Measurements from ENCODE around the gene ERCC6.

Gene ERCC6

DNA sequence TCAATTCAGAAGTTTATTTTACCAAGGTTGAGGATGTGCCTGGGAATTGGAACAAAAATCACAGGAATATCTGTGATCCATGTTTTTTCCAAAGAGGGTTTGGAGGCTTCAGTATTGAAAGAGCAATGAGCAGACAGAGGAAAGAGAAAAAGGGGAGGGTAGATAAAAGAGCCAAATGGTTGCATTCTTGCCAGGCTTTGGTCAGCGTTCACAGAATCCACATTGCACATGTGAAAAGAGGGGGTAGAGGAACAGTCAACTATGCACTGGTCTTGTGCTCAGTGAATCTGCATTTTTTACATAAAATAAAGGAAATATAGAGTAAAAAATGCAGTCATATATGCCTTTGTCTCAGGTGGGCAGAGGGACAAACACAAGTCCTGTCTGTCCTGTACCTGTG, 20.6 kb upstream of the ERCC6 start:
- no peak overlapping the region for H3K4me3 ChIP-seq (ENCODE audit: insufficient read depth, low read length, poor library complexity, severe bottlenecking)
- no peak overlapping the region for H3K27ac ChIP-seq (ENCODE audit: low read depth, low read length)
- no peaks in the 10 kb centered on the region for H3F3A ChIP-seq (ENCODE audit: insufficient read depth)
- no peaks in the 10 kb centered on the region for H3K36me3 ChIP-seq (ENCODE audit: low read length)
- H3K9me3 ChIP-seq (ENCODE audit: insufficient read depth, low read length), result no peaks in the 10 kb centered on the region
- TF ChIP-seq EZH2phosphoT487 (conservative IDR thresholded peaks at IDR 0.05; ENCODE audit: low read length), result no peak
- TF ChIP-seq, protein P1, sequence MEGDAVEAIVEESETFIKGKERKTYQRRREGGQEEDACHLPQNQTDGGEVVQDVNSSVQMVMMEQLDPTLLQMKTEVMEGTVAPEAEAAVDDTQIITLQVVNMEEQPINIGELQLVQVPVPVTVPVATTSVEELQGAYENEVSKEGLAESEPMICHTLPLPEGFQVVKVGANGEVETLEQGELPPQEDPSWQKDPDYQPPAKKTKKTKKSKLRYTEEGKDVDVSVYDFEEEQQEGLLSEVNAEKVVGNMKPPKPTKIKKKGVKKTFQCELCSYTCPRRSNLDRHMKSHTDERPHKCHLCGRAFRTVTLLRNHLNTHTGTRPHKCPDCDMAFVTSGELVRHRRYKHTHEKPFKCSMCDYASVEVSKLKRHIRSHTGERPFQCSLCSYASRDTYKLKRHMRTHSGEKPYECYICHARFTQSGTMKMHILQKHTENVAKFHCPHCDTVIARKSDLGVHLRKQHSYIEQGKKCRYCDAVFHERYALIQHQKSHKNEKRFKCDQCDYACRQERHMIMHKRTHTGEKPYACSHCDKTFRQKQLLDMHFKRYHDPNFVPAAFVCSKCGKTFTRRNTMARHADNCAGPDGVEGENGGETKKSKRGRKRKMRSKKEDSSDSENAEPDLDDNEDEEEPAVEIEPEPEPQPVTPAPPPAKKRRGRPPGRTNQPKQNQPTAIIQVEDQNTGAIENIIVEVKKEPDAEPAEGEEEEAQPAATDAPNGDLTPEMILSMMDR (IDR thresholded peaks at IDR 0.05; ENCODE audit: insufficient read depth, low read length, poor library complexity, severe bottlenecking), result no peak
- H4K20me1 ChIP-seq (ENCODE audit: low read depth, low read length), result no peaks in the 10 kb centered on the region
- H3K27me3 ChIP-seq (ENCODE audit: low read length), result no peaks in the 10 kb centered on the region
- no peak overlapping the region for H3K4me2 ChIP-seq (ENCODE audit: low read depth, low read length, poor library complexity, severe bottlenecking)
- H3K9me2 ChIP-seq (replicated peaks; ENCODE audit: insufficient read depth, low read length), result no peaks in the 10 kb centered on the region
- no peak overlapping the region for H3K9ac ChIP-seq (ENCODE audit: low read length)
- H2AFZ ChIP-seq (ENCODE audit: low read depth, low read length, severe bottlenecking), result no peak overlapping the region
- H3K79me2 ChIP-seq (ENCODE audit: insufficient read depth, low read length), result no peaks in the 10 kb centered on the region

GRCh38 chr10:49558190-49558589, 19.3 kb upstream of the ERCC6 start:
- no peaks in the 10 kb centered on the region for H4K20me1 ChIP-seq (ENCODE audit: low read depth, low read length)
- no peak overlapping the region for H3K9ac ChIP-seq (ENCODE audit: low read length)
- H3K79me2 ChIP-seq (ENCODE audit: insufficient read depth, low read length), result no peaks in the 10 kb centered on the region
- no peak overlapping the region for H3K4me3 ChIP-seq (ENCODE audit: insufficient read depth, low read length, poor library complexity, severe bottlenecking)
- H3K9me2 ChIP-seq (replicated peaks; ENCODE audit: insufficient read depth, low read length), result no peaks in the 10 kb centered on the region
- H3K9me3 ChIP-seq (ENCODE audit: insufficient read depth, low read length), result no peaks in the 10 kb centered on the region
- no peaks in the 10 kb centered on the region for H3F3A ChIP-seq (ENCODE audit: insufficient read depth)
- H3K36me3 ChIP-seq (ENCODE audit: low read length), result no peaks in the 10 kb centered on the region
- H3K27me3 ChIP-seq (ENCODE audit: low read length), result no peaks in the 10 kb centered on the region
- TF ChIP-seq, protein P1 (IDR thresholded peaks at IDR 0.05; ENCODE audit: insufficient read depth, low read length, poor library complexity, severe bottlenecking), result no peak
- TF ChIP-seq EZH2phosphoT487 (conservative IDR thresholded peaks at IDR 0.05; ENCODE audit: low read length), result no peak
- no peak overlapping the region for H3K4me2 ChIP-seq (ENCODE audit: low read depth, low read length, poor library complexity, severe bottlenecking)
- no peak overlapping the region for H3K27ac ChIP-seq (ENCODE audit: low read depth, low read length)
- H2AFZ ChIP-seq (ENCODE audit: low read depth, low read length, severe bottlenecking), result no peak overlapping the region

GRCh38 chr10:49557681-49558080, 18.8 kb upstream of the ERCC6 start:
- no peak overlapping the region for H3K4me3 ChIP-seq (ENCODE audit: insufficient read depth, low read length, poor library complexity, severe bottlenecking)
- no peak overlapping the region for H3K27ac ChIP-seq (ENCODE audit: low read depth, low read length)
- no peak for TF ChIP-seq EZH2phosphoT487 (conservative IDR thresholded peaks at IDR 0.05; ENCODE audit: low read length)
- TF ChIP-seq, protein P1 (IDR thresholded peaks at IDR 0.05; ENCODE audit: insufficient read depth, low read length, poor library complexity, severe bottlenecking), result no peak
- no peaks in the 10 kb centered on the region for H3F3A ChIP-seq (ENCODE audit: insufficient read depth)
- no peaks in the 10 kb centered on the region for H3K79me2 ChIP-seq (ENCODE audit: insufficient read depth, low read length)
- no peaks in the 10 kb centered on the region for H3K27me3 ChIP-seq (ENCODE audit: low read length)
- H3K9me2 ChIP-seq (replicated peaks; ENCODE audit: insufficient read depth, low read length), result no peaks in the 10 kb centered on the region
- H3K9me3 ChIP-seq (ENCODE audit: insufficient read depth, low read length), result no peaks in the 10 kb centered on the region
- no peaks in the 10 kb centered on the region for H4K20me1 ChIP-seq (ENCODE audit: low read depth, low read length)
- H3K9ac ChIP-seq (ENCODE audit: low read length), result no peak overlapping the region
- no peak overlapping the region for H3K4me2 ChIP-seq (ENCODE audit: low read depth, low read length, poor library complexity, severe bottlenecking)
- no peaks in the 10 kb centered on the region for H3K36me3 ChIP-seq (ENCODE audit: low read length)
- no peak overlapping the region for H2AFZ ChIP-seq (ENCODE audit: low read depth, low read length, severe bottlenecking)
